Measurements from ENCODE around the gene DCBLD1.

DNA sequence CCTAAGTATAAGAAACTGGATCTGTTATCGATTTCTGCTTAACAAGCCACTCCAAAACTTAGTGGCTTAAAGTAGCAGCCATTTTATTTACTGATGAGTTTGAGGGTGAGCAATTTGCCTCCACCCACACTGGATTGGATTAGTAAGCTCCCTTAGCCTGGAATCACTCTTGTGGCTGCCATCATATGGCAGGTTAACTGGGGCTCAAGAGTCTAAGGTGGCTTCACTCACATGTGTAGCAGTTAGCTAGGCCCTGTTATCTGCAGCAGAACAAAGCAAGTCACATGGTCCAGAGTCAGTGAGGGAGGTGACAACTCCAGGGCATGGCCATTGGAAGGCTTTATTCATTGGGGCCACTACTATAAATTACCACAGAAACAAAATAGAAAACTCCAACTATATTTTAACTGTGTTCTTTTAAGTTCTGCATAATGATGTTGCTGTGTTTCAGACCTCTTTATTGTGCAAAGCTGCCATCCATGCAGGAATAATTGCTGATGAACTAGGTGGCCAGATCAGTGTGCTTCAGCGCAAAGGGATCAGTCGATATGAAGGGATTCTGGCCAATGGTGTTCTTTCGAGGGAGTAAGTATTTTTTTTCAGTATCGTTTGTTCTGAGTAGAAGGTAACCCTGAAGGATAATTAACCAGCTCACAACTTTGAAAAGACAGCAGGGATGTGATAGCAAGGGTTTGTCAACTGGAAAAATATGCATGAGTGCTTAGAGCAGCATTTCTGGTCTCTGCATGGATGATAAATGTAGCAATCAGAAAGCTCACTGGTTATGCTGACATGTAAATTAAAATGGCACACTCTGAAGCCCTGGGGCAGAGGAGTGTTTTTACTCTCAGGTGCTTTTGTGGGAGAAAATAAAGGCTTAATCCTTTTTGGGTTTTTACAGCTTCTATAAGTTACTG lies 49.6 kb downstream of the DCBLD1 start:
- TF ChIP-seq CBX5 (IDR thresholded peaks at IDR 0.05; ENCODE audit: borderline replicate concordance, low read depth) (no peak), ZNF140 (CRISPR knock-in tag; IDR thresholded peaks at IDR 0.05) (no peak)
